Kasumi-1 (cell line): ENCODE measurements around the gene MTMR1.
A peak's percentile ranks its signal among the peaks of the same experiment; 100 is the strongest.

Source experiments
- DNase-seq, 2 experiments: peaks; one replicate each; lab custom pipeline; 2025; lab: John Stamatoyannopoulos, UW

The MTMR1 gene

GRCh38 chrX:150692831-150693724, at the start of gene MTMR1:
Gene MTMR1 (plus strand): TSS chrX:150693396. CDS start chrX:150693531, 135 bp downstream.
- peak in 1 of 2 experiments; percentile 22 for DNase-seq

GRCh38 chrX:150643958-150644357, 49.2 kb upstream of the MTMR1 start:
- no peak for DNase-seq

- no peak for DNase-seq
These were observed 48.8 kb upstream of the MTMR1 start for GRCh38 chrX:150644422-150644821.

GRCh38 chrX:150647331-150647730, 45.9 kb upstream of the MTMR1 start:
- no peak for DNase-seq

- DNase-seq, result peak; percentile 0 to 17
These were observed 44.8 kb upstream of the MTMR1 start for GRCh38 chrX:150648296-150648940.

- DNase-seq, result no peak
These were observed 43.9 kb upstream of the MTMR1 start for GRCh38 chrX:150649096-150649870.

GRCh38 chrX:150651906-150652305, 41.3 kb upstream of the MTMR1 start:
- no peak for DNase-seq

- DNase-seq, result no peak
These were observed 37.4 kb upstream of the MTMR1 start for GRCh38 chrX:150655788-150656187.

GRCh38 chrX:150663073-150663472, 30.1 kb upstream of the MTMR1 start:
- DNase-seq, result no peak

- no peak for DNase-seq
These were observed 28.9 kb upstream of the MTMR1 start for GRCh38 chrX:150664290-150664689.

GRCh38 chrX:150676221-150676620, 17.0 kb upstream of the MTMR1 start:
- no peak for DNase-seq

GRCh38 chrX:150680974-150681373, 12.2 kb upstream of the MTMR1 start:
- no peak for DNase-seq

GRCh38 chrX:150683112-150683511, 10.1 kb upstream of the MTMR1 start:
- DNase-seq, result no peak

GRCh38 chrX:150683536-150684146, 9.6 kb upstream of the MTMR1 start:
- DNase-seq, result peak; percentile 48 to 60

GRCh38 chrX:150688911-150689451, 4.2 kb upstream of the MTMR1 start:
- DNase-seq, result no peak

GRCh38 chrX:150690126-150690525, 3.1 kb upstream of the MTMR1 start:
- DNase-seq, result no peak

GRCh38 chrX:150692296-150692695, 900 bp upstream of the MTMR1 start:
- DNase-seq, result no peak

- peak in 1 of 2 experiments; percentile 0 for DNase-seq
These were observed 754 bp downstream of the MTMR1 start for GRCh38 chrX:150693725-150694574.

GRCh38 chrX:150694738-150695410, 1.7 kb downstream of the MTMR1 start:
- peak; percentile 4 for DNase-seq

- peak; percentile 2 to 25 for DNase-seq
These were observed 3.1 kb downstream of the MTMR1 start for GRCh38 chrX:150696331-150696730.
